Karpas-422 (cell line): ENCODE measurements around the gene NKAIN4. TPM values are rescaled to one million over a fixed set of nuclear protein-coding genes. Genes with fewer than 3 reads are reported as not detected.

Experiments
- DNase-seq: peaks from one replicate; pipeline ENCODE4 v3.0.0-alpha.2; 2015
- H2AFZ ChIP-seq: fragments of 200-600 bp; sonication (generic); 2 replicates; pipeline ENCODE4 v1.6.1; 2014; ENCODE audit warnings: antibody characterized with exemption, low read length, mixed read lengths
- H3K27ac ChIP-seq: fragments of 200-600 bp; sonication (generic); 2 replicates; pipeline ENCODE4 v1.5.1; 2014; ENCODE audit warnings: mild to moderate bottlenecking, low read length, moderate library complexity
- H3K27me3 ChIP-seq: fragments of 200-600 bp; sonication (generic); 2 replicates; pipeline ENCODE4 v1.6.1; 2014; ENCODE audit warnings: low read length, mixed read lengths
- H3K36me3 ChIP-seq: fragments of 200-600 bp; sonication (generic); 2 replicates; pipeline ENCODE4 v1.6.1; 2014; ENCODE audit warnings: low read length, mixed read lengths; ENCODE audit not compliant: insufficient read depth
- H3K4me1 ChIP-seq: fragments of 200-600 bp; sonication (generic); 2 replicates; pipeline ENCODE4 v1.6.1; 2014; ENCODE audit warnings: mild to moderate bottlenecking, low read length, mixed read lengths
- H3K4me2 ChIP-seq: fragments of 200-600 bp; sonication (generic); 2 replicates; pipeline ENCODE4 v1.6.1; 2014; ENCODE audit warnings: low read length, low read depth, mild to moderate bottlenecking; ENCODE audit not compliant: poor library complexity, severe bottlenecking
- H3K4me3 ChIP-seq: fragments of 200-600 bp; sonication (generic); 2 replicates; pipeline ENCODE4 v1.5.1; 2014; ENCODE audit warnings: mild to moderate bottlenecking, antibody characterized with exemption, low read length, mixed read lengths
- H3K79me2 ChIP-seq: fragments of 200-600 bp; sonication (generic); 2 replicates; pipeline ENCODE4 v1.6.1; 2014; ENCODE audit warnings: mild to moderate bottlenecking, low read length, mixed read lengths
- H3K9ac ChIP-seq: fragments of 200-600 bp; sonication (generic); 2 replicates; pipeline ENCODE4 v1.6.0; 2014; ENCODE audit warnings: low read length
- H3K9me2 ChIP-seq: fragments of 200-600 bp; sonication (generic), shearing (Covaris generic); replicated peaks from 2 replicates; pipeline ENCODE4 v1.6.0; 2014; ENCODE audit warnings: mild to moderate bottlenecking, low read length, moderate library complexity; ENCODE audit not compliant: insufficient read depth
- H3K9me3 ChIP-seq: fragments of 300-700, 200-600 bp; sonication (generic); 2 replicates; pipeline ENCODE4 v1.6.1; 2014; ENCODE audit warnings: low read length, mixed read lengths
- H4K20me1 ChIP-seq: fragments of 200-600 bp; sonication (generic); 2 replicates; pipeline ENCODE4 v1.6.1; 2014; ENCODE audit warnings: mild to moderate bottlenecking, antibody characterized with exemption, low read length, low read depth; ENCODE audit not compliant: insufficient read depth
- total RNA-seq: library from RNA; depleted of rRNA; stranded (reverse); fragments of >200 nt; shearing (Covaris generic); gene quantifications from 2 replicates; pipeline ENCODE4 v1.2.3, GENCODE V29; 2014; ENCODE audit warnings: low replicate concordance

NKAIN4 gene
- total RNA-seq, 1 experiment from 2014 or later, result not detected

GRCh38 chr20:63235399-63235983 is 18.8 kb downstream of the NKAIN4 start, which contains the start of gene BIRC7:
Gene BIRC7, plus strand, starts transcription at chr20:63235905. Its CDS starts 192 bp downstream, at chr20:63236097.
- Histone ChIP-seq H3K36me3 (no peaks in the 10 kb centered on the region), H3K27me3 (no peaks in the 10 kb centered on the region), H2AFZ (no peak within 1 kb of the TSS; the same call in 1 of the 2 replicates), H4K20me1 (no peaks in the 10 kb centered on the region), H3K9me3 (no peaks in the 10 kb centered on the region), H3K4me2 (peak within 1 kb of the TSS; percentile 31), H3K9me2 (no peaks in the 10 kb centered on the region), H3K4me1 (peaks cover 20% of the 10 kb centered on the region), H3K4me3 (no peak within 1 kb of the TSS; the same call in 1 of the 2 replicates), H3K27ac (no peak within 1 kb of the TSS), H3K79me2 (no peaks in the 10 kb centered on the region), H3K9ac (peak within 1 kb of the TSS; percentile 60)
- peak; percentile 68 for DNase-seq

- H3K36me3 ChIP-seq, result no peaks in the 10 kb centered on the region
- H4K20me1 ChIP-seq, result no peaks in the 10 kb centered on the region
- no peak overlapping the region for H2AFZ ChIP-seq
- no peak overlapping the region for H3K9ac ChIP-seq
- H3K9me2 ChIP-seq, result no peaks in the 10 kb centered on the region
- H3K4me2 ChIP-seq, result no peak overlapping the region
- no peaks in the 10 kb centered on the region for H3K9me3 ChIP-seq
- peaks cover 20% of the 10 kb centered on the region for H3K4me1 ChIP-seq
- no peaks in the 10 kb centered on the region for H3K79me2 ChIP-seq
- no peak overlapping the region for H3K4me3 ChIP-seq
- H3K27me3 ChIP-seq, result no peaks in the 10 kb centered on the region
- H3K27ac ChIP-seq, result no peak overlapping the region
- peak; percentile 69 for DNase-seq
Measured at GRCh38 chr20:63234693-63235398, 19.4 kb downstream of the NKAIN4 start.

GRCh38 chr20:63233924-63234323 is 20.3 kb downstream of the NKAIN4 start:
- no peak overlapping the region for H2AFZ ChIP-seq

GRCh38 chr20:63233061-63233344 is 21.3 kb downstream of the NKAIN4 start:
- Histone ChIP-seq H3K9me3 (no peaks in the 10 kb centered on the region), H3K27me3 (no peaks in the 10 kb centered on the region), H3K36me3 (no peaks in the 10 kb centered on the region), H3K9ac (no peak overlapping the region), H3K27ac (no peak overlapping the region), H3K4me3 (no peak overlapping the region), H3K4me1 (peaks cover 12% of the 10 kb centered on the region), H3K79me2 (no peaks in the 10 kb centered on the region), H3K4me2 (no peak overlapping the region), H2AFZ (no peak overlapping the region), H4K20me1 (no peaks in the 10 kb centered on the region), H3K9me2 (no peaks in the 10 kb centered on the region)
- no peak for DNase-seq

More at GRCh38 chr20:63233924-63234323, 20.3 kb downstream of the NKAIN4 start:
- H3K9me2 ChIP-seq, result no peaks in the 10 kb centered on the region
- H3K9me3 ChIP-seq, result no peaks in the 10 kb centered on the region
- H3K4me2 ChIP-seq, result no peak overlapping the region
- no peaks in the 10 kb centered on the region for H3K36me3 ChIP-seq
- no peaks in the 10 kb centered on the region for H3K79me2 ChIP-seq
- H3K4me3 ChIP-seq, result no peak overlapping the region
- no peak overlapping the region for H3K9ac ChIP-seq
- H4K20me1 ChIP-seq, result no peaks in the 10 kb centered on the region
- peaks cover 20% of the 10 kb centered on the region for H3K4me1 ChIP-seq
- no peak overlapping the region for H3K27ac ChIP-seq
- no peaks in the 10 kb centered on the region for H3K27me3 ChIP-seq
- DNase-seq, result no peak

GRCh38 chr20:63232235-63233060 is 21.8 kb downstream of the NKAIN4 start:
- H3K9ac ChIP-seq, result no peak overlapping the region
- no peaks in the 10 kb centered on the region for H3K36me3 ChIP-seq
- no peak for DNase-seq
- H4K20me1 ChIP-seq, result no peaks in the 10 kb centered on the region
- H2AFZ ChIP-seq, result no peak overlapping the region
- peaks cover 10% of the 10 kb centered on the region for H3K4me1 ChIP-seq
- H3K9me3 ChIP-seq, result no peaks in the 10 kb centered on the region
- no peaks in the 10 kb centered on the region for H3K9me2 ChIP-seq
- no peak overlapping the region for H3K4me2 ChIP-seq
- no peaks in the 10 kb centered on the region for H3K79me2 ChIP-seq
- no peak overlapping the region for H3K4me3 ChIP-seq
- no peak overlapping the region for H3K27ac ChIP-seq
- H3K27me3 ChIP-seq, result no peaks in the 10 kb centered on the region

GRCh38 chr20:63230800-63231268 is 23.4 kb downstream of the NKAIN4 start:
- H4K20me1 ChIP-seq, result no peaks in the 10 kb centered on the region
- no peak overlapping the region for H3K4me2 ChIP-seq
- DNase-seq, result no peak
- H3K27ac ChIP-seq, result no peak overlapping the region
- H3K9me3 ChIP-seq, result no peaks in the 10 kb centered on the region
- H3K4me1 ChIP-seq, result peaks cover 9% of the 10 kb centered on the region
- H3K79me2 ChIP-seq, result no peaks in the 10 kb centered on the region
- no peak overlapping the region for H3K4me3 ChIP-seq
- H2AFZ ChIP-seq, result no peak overlapping the region
- no peaks in the 10 kb centered on the region for H3K27me3 ChIP-seq
- no peak overlapping the region for H3K9ac ChIP-seq
- H3K9me2 ChIP-seq, result no peaks in the 10 kb centered on the region
- H3K36me3 ChIP-seq, result no peaks in the 10 kb centered on the region

- Histone ChIP-seq H3K9me2 (no peaks in the 10 kb centered on the region), H2AFZ (no peak overlapping the region), H3K79me2 (no peaks in the 10 kb centered on the region), H3K27ac (no peak overlapping the region), H3K27me3 (no peaks in the 10 kb centered on the region), H3K9ac (no peak overlapping the region), H3K36me3 (no peaks in the 10 kb centered on the region), H3K4me3 (no peak overlapping the region), H4K20me1 (no peaks in the 10 kb centered on the region), H3K9me3 (no peaks in the 10 kb centered on the region), H3K4me2 (no peak overlapping the region), H3K4me1 (no peaks in the 10 kb centered on the region)
- no peak for DNase-seq
Measured at GRCh38 chr20:63228806-63229205, 25.5 kb downstream of the NKAIN4 start.

GRCh38 chr20:63227260-63227659 is 27.0 kb downstream of the NKAIN4 start:
- Histone ChIP-seq H3K79me2 (no peaks in the 10 kb centered on the region), H3K9me2 (no peaks in the 10 kb centered on the region), H2AFZ (no peak overlapping the region), H3K4me3 (no peak overlapping the region), H3K36me3 (no peaks in the 10 kb centered on the region), H3K27ac (no peak overlapping the region), H3K4me2 (no peak overlapping the region), H3K27me3 (no peaks in the 10 kb centered on the region), H3K9me3 (no peaks in the 10 kb centered on the region), H4K20me1 (0 out of 2 replicates have a peak, but pooled peaks cover 6% of the 10 kb centered on the region), H3K9ac (no peak overlapping the region), H3K4me1 (no peaks in the 10 kb centered on the region)
- no peak for DNase-seq
